Urinary bladder (tissue), 4 donors: ENCODE measurements around the gene CCDC83. TPM values are rescaled to one million over a fixed set of nuclear protein-coding genes. Genes with fewer than 3 reads are reported as not detected.
"Not testable (repeated sequence)": the region's sequence is repeated elsewhere in the genome, so short reads cannot be mapped to it uniquely, and the experiment has no call there.

Experiments
- DNase-seq: peaks from one replicate; pipeline ENCODE4 v3.0.0-alpha.2; 2015; ENCODE audit errors: extremely low spot score
- H3K27ac ChIP-seq: one replicate; pipeline ENCODE4 v1.5.1; 2013; ENCODE audit warnings: low read depth, mild to moderate bottlenecking, moderate library complexity
- H3K36me3 ChIP-seq: one replicate; pipeline ENCODE4 v1.6.1; 2013; ENCODE audit warnings: mild to moderate bottlenecking, moderate library complexity; ENCODE audit not compliant: insufficient read depth
- H3K4me1 ChIP-seq: one replicate; pipeline ENCODE4 v1.6.1; 2013; ENCODE audit warnings: mild to moderate bottlenecking, moderate library complexity; ENCODE audit not compliant: insufficient read depth
- H3K4me3 ChIP-seq: one replicate; pipeline ENCODE4 v1.5.1; 2013; ENCODE audit warnings: low read depth, low read length
- WGBS: extraction: QIAGEN DNeasy Blood & Tissue Kit; methylation state at CpG from one replicate; pipeline ENCODE4 v1.1.7; 2013; 5-methylcytosine and 5-hydroxymethylcytosine counted together
- polyA plus RNA-seq: library from polyadenylated mRNA; stranded (reverse); fragments of 200-250 nt; gene quantifications from one replicate; pipeline ENCODE4 v1.2.3, GENCODE V29; 2013
- total RNA-seq: library from RNA; depleted of rRNA; stranded (reverse); fragments of >200 nt; gene quantifications from one replicate; pipeline ENCODE4 v1.2.3, GENCODE V29; 2014
- donor health status: healthy with polysubstance abuse.
- donor health status: healthy.

Gene CCDC83
- total and polyA plus RNA-seq, 2 donors: not detected

- DNase-seq: no peak
- 56% methylated on average over 4 of the region's 4 CpGs for WGBS
- Histone ChIP-seq H3K36me3 (no peaks in the 10 kb centered on the region), H3K4me1 (no peaks in the 10 kb centered on the region), H3K27ac (no peak overlapping the region), H3K4me3 (no peak overlapping the region)
These were observed 64.0 kb downstream of the CCDC83 start for GRCh38 chr11:85918910-85919794.

- Histone ChIP-seq H3K4me3 (no peak overlapping the region), H3K27ac (no peak overlapping the region), H3K36me3 (no peaks in the 10 kb centered on the region), H3K4me1 (no peaks in the 10 kb centered on the region)
- DNase-seq: no peak
- whole genome bisulfite sequencing: 98% methylated on average over 1 of the region's 1 CpG
These were observed 67.2 kb downstream of the CCDC83 start for GRCh38 chr11:85922367-85922766.

- H3K4me1 ChIP-seq: no peaks in the 10 kb centered on the region
- no peaks in the 10 kb centered on the region for H3K36me3 ChIP-seq
- no peak overlapping the region for H3K27ac ChIP-seq
- DNase-seq: no peak
- H3K4me3 ChIP-seq: no peak overlapping the region
- 77% methylated on average over 1 of the region's 1 CpG for WGBS
These were observed 68.3 kb downstream of the CCDC83 start for GRCh38 chr11:85923455-85923854.

- H3K36me3 ChIP-seq, H3K4me3 ChIP-seq, DNase-seq, H3K4me1 ChIP-seq, H3K27ac ChIP-seq: not testable (repeated sequence)
- WGBS: 83% methylated on average over 2 of the region's 2 CpGs
These were observed 71.6 kb downstream of the CCDC83 start for GRCh38 chr11:85926653-85927214.

- 79% methylated on average over 11 of the region's 11 CpGs for WGBS
- no peaks in the 10 kb centered on the region for H3K36me3 ChIP-seq
- no peak overlapping the region for H3K4me3 ChIP-seq
- H3K4me1 ChIP-seq: no peaks in the 10 kb centered on the region
- DNase-seq: no peak
- no peak overlapping the region for H3K27ac ChIP-seq
These were observed 75.7 kb downstream of the CCDC83 start for GRCh38 chr11:85930879-85931366.

GRCh38 chr11:85934596-85935169 lies 79.5 kb downstream of the CCDC83 start:
- H3K36me3 ChIP-seq: no peaks in the 10 kb centered on the region
- WGBS: 60% methylated on average over 47 of the region's 47 CpGs
- DNase-seq: no peak
- H3K4me1 ChIP-seq: no peaks in the 10 kb centered on the region
- H3K4me3 ChIP-seq: no peak overlapping the region
- H3K27ac ChIP-seq: no peak overlapping the region

- DNase-seq: no peak
- Histone ChIP-seq H3K27ac (no peak overlapping the region), H3K4me3 (no peak overlapping the region), H3K4me1 (no peaks in the 10 kb centered on the region), H3K36me3 (no peaks in the 10 kb centered on the region)
- 96% methylated on average over 10 of the region's 10 CpGs for WGBS
These were observed 80.6 kb downstream of the CCDC83 start for GRCh38 chr11:85935751-85936150.

- 93% methylated on average over 1 of the region's 1 CpG for WGBS
- Histone ChIP-seq H3K4me1 (no peaks in the 10 kb centered on the region), H3K27ac (no peak overlapping the region), H3K36me3 (no peaks in the 10 kb centered on the region), H3K4me3 (no peak overlapping the region)
- no peak for DNase-seq
These were observed 82.7 kb downstream of the CCDC83 start for GRCh38 chr11:85937835-85938234.

- no peak overlapping the region for H3K27ac ChIP-seq
- WGBS: 81% methylated on average over 4 of the region's 4 CpGs
- H3K4me1 ChIP-seq: no peaks in the 10 kb centered on the region
- H3K4me3 ChIP-seq: no peak overlapping the region
- no peaks in the 10 kb centered on the region for H3K36me3 ChIP-seq
- DNase-seq: no peak
These were observed 84.2 kb downstream of the CCDC83 start for GRCh38 chr11:85939099-85940015.

- no peak for DNase-seq
- H3K4me3 ChIP-seq: no peak overlapping the region
- WGBS: 46% methylated on average over 6 of the region's 6 CpGs
- no peaks in the 10 kb centered on the region for H3K4me1 ChIP-seq
- H3K36me3 ChIP-seq: no peaks in the 10 kb centered on the region
- H3K27ac ChIP-seq: no peak overlapping the region
These were observed 86.3 kb downstream of the CCDC83 start for GRCh38 chr11:85941380-85941973.

GRCh38 chr11:85945296-85945695 lies 90.1 kb downstream of the CCDC83 start:
- H3K4me3 ChIP-seq: no peak overlapping the region
- no peak for DNase-seq
- WGBS: 98% methylated on average over 2 of the region's 2 CpGs
- H3K27ac ChIP-seq: no peak overlapping the region
- H3K36me3 ChIP-seq: no peaks in the 10 kb centered on the region
- peaks cover 2% of the 10 kb centered on the region for H3K4me1 ChIP-seq

GRCh38 chr11:85945788-85946187 lies 90.6 kb downstream of the CCDC83 start:
- H3K27ac ChIP-seq: no peak overlapping the region
- no peak for DNase-seq
- H3K36me3 ChIP-seq: no peaks in the 10 kb centered on the region
- H3K4me3 ChIP-seq: no peak overlapping the region
- H3K4me1 ChIP-seq: peaks cover 2% of the 10 kb centered on the region

GRCh38 chr11:85946221-85946620 lies 91.0 kb downstream of the CCDC83 start:
- no peak overlapping the region for H3K27ac ChIP-seq
- DNase-seq: no peak

More at GRCh38 chr11:85946221-85946620, 91.0 kb downstream of the CCDC83 start:
- peaks cover 2% of the 10 kb centered on the region for H3K4me1 ChIP-seq
- H3K4me3 ChIP-seq: no peak overlapping the region
- H3K36me3 ChIP-seq: no peaks in the 10 kb centered on the region
